ENCODE data around the gene GAS7. TPM values are rescaled to one million over a fixed set of nuclear protein-coding genes. Genes with fewer than 3 reads are reported as not detected.

The GAS7 gene
- total RNA-seq, 1 experiment from 2014 or later: 4.1 TPM

GRCh38 chr17:10116267-10116666 is 82.1 kb downstream of the GAS7 start (continued):
- TF ChIP-seq ZFX (IDR thresholded peaks at IDR 0.05): no peak
- no peak for TF ChIP-seq POLR2A (IDR thresholded peaks at IDR 0.05; ENCODE audit: borderline replicate concordance, extremely low read depth, insufficient read depth, insufficient read length)

- Histone ChIP-seq H4K20me1 (ENCODE audit: insufficient read depth) (no peaks in the 10 kb centered on the region), H3K4me3 (replicated peaks in 1 of 2; ENCODE audit: low read depth in 1 of 2, low read length in 2 of 2) (peak overlapping the region; percentile 6 to 35; a peak in 2 of 4 replicates), H3K79me2 (ENCODE audit: insufficient read depth, low read length) (no peaks in the 10 kb centered on the region), H3K27me3 (ENCODE audit: insufficient read depth, low read length) (no peaks in the 10 kb centered on the region), H2AFZ (ENCODE audit: low read depth, low read length, poor library complexity, severe bottlenecking) (peak overlapping the region; percentile 2), H3K4me2 (ENCODE audit: low read length) (peak overlapping the region; percentile 73), H3K36me3 (ENCODE audit: control insufficient read depth in 1 of 2, insufficient read depth in 2 of 2, low read length in 2 of 2) (no peaks in the 10 kb centered on the region), H3K4me1 (ENCODE audit: control insufficient read depth in 1 of 2, insufficient read depth in 2 of 2, low read length in 2 of 2) (peaks cover 58 to 67% of the 10 kb centered on the region in 2 experiments), H3K27ac (ENCODE audit: low read depth, low read length) (no peak overlapping the region; the same call in 1 of the 2 replicates), H3K9me2 (ENCODE audit: insufficient read depth) (no peaks in the 10 kb centered on the region), H3K9ac (ENCODE audit: low read length) (no peak overlapping the region), H3K9me3 (ENCODE audit: control insufficient read depth in 1 of 2, insufficient read depth in 1 of 2, low read depth in 1 of 2, low read length in 2 of 2) (no peaks in the 10 kb centered on the region)
- POLR2A ChIA-PET: no interaction called here
- no peak for TF ChIP-seq MAX (IDR thresholded peaks at IDR 0.05)
- no peak for TF ChIP-seq EZH2phosphoT487 (IDR thresholded peaks at IDR 0.05; ENCODE audit: borderline replicate concordance)
- TF ChIP-seq ZNF274 (IDR thresholded peaks at IDR 0.05; ENCODE audit: low read depth, low read length): no peak
- TF ChIP-seq CBX3 (IDR thresholded peaks at IDR 0.05; ENCODE audit: low read depth): no peak
- TF ChIP-seq POLR2A (IDR thresholded peaks at IDR 0.05; ENCODE audit: borderline replicate concordance, extremely low read depth, insufficient read depth, insufficient read length): no peak
- TF ChIP-seq SP1 (IDR thresholded peaks at IDR 0.05; ENCODE audit: low read depth): no peak
- intact Hi-C loops (cut with micrococcal nuclease): no loop called here
- RAD21 ChIA-PET (ENCODE audit: low non-redundant PET in 1 of 2, low total read pairs in 2 of 2, uncharacterized antibody in 2 of 2, unreplicated experiment in 2 of 2): no interaction called here
- no TSS peak for BruUV-seq (replicated peaks)
- DNase-seq (ENCODE audit: low read depth, low spot score) (no peak), ATAC-seq (no peak)
- CTCF ChIA-PET: no interaction called here
Observed at GRCh38 chr17:10115536-10115932, 82.9 kb downstream of the GAS7 start.

GRCh38 chr17:10114931-10115535 is 83.4 kb downstream of the GAS7 start:
- Histone ChIP-seq H3K9me2 (ENCODE audit: insufficient read depth) (no peaks in the 10 kb centered on the region), H3K27ac (ENCODE audit: low read depth, low read length) (peak overlapping the region; percentile 49; the same call in 1 of the 2 replicates), H2AFZ (ENCODE audit: low read depth, low read length, poor library complexity, severe bottlenecking) (peak overlapping the region; percentile 2), H3K9me3 (ENCODE audit: control insufficient read depth in 1 of 2, insufficient read depth in 1 of 2, low read depth in 1 of 2, low read length in 2 of 2) (no peaks in the 10 kb centered on the region), H3K4me1 (ENCODE audit: control insufficient read depth in 1 of 2, insufficient read depth in 2 of 2, low read length in 2 of 2) (peaks cover 53 to 62% of the 10 kb centered on the region in 2 experiments), H4K20me1 (ENCODE audit: insufficient read depth) (no peaks in the 10 kb centered on the region), H3K79me2 (ENCODE audit: insufficient read depth, low read length) (no peaks in the 10 kb centered on the region), H3K4me2 (ENCODE audit: low read length) (peak overlapping the region; percentile 73), H3K36me3 (ENCODE audit: control insufficient read depth in 1 of 2, insufficient read depth in 2 of 2, low read length in 2 of 2) (no peaks in the 10 kb centered on the region), H3K27me3 (ENCODE audit: insufficient read depth, low read length) (no peaks in the 10 kb centered on the region), H3K4me3 (replicated peaks in 1 of 2; ENCODE audit: low read depth in 1 of 2, low read length in 2 of 2) (peak overlapping the region; percentile 6 to 35), H3K9ac (ENCODE audit: low read length) (peak overlapping the region; percentile 9; the same call in 1 of the 2 replicates)
- ChIA-PET POLR2A (no interaction called here), CTCF (no interaction called here), RAD21 (ENCODE audit: low non-redundant PET in 1 of 2, low total read pairs in 2 of 2, uncharacterized antibody in 2 of 2, unreplicated experiment in 2 of 2) (interaction anchor here in 1 of 2 experiments (0.5 kb wide), 1 partner anchor 29 kb away, joined by 3 read pairs; no protein-coding TSS in a partner anchor)
- DNase-seq (ENCODE audit: low read depth, low spot score): no peak
- no peak for TF ChIP-seq ZNF274 (IDR thresholded peaks at IDR 0.05; ENCODE audit: low read depth, low read length)
- no peak for TF ChIP-seq RAD21 (IDR thresholded peaks at IDR 0.05; ENCODE audit: low read depth)
- no peak for TF ChIP-seq ATF3 (IDR thresholded peaks at IDR 0.05)
- peak; percentile 77 for TF ChIP-seq JUND (IDR thresholded peaks at IDR 0.05)
- TF ChIP-seq CEBPB (IDR thresholded peaks at IDR 0.05; ENCODE audit: low read depth): peak; percentile 99
- peak; percentile 64 for TF ChIP-seq FOSL1 (IDR thresholded peaks at IDR 0.05; ENCODE audit: low read depth)
- ATAC-seq: peak; percentile 57
- intact Hi-C loops (cut with micrococcal nuclease): no loop called here
- BruUV-seq (replicated peaks): no TSS peak

Measured in HCT116 (cell line).